K562 (cell line): ENCODE measurements around the gene SLC6A9. TPM values are rescaled to one million over a fixed set of nuclear protein-coding genes. Genes with fewer than 3 reads are reported as not detected.
A peak's percentile ranks its signal among the peaks of the same experiment; 100 is the strongest.

Source experiments
- ATAC-seq: fragments of 200-7000 bp; cut with Tn5 transposase; 3 replicates; pipeline ENCODE4 v1.9.1; 2020; ENCODE audit warnings: moderate library complexity
- BruUV-seq: library from RNA; stranded (reverse); fragments of 400-500 nt; replicated peaks from 2 replicates; lab custom pipeline; 2021; lab: Mats Ljungman, UMichigan
- CTCF ChIA-PET: fragments of 300-600 bp; formaldehyde crosslinking; extraction: SDS; loops from one replicate; lab custom pipeline; 2021; ENCODE audit warnings: low intra/inter-chr PET ratio; lab: Yijun Ruan, JAX
- POLR2A ChIA-PET: fragments of 300-600, 350-650 bp; sonication (Branson Sonifier 250); formaldehyde crosslinking; extraction: SDS; loops from one replicate; lab custom pipeline; 2021; ENCODE audit warnings: antibody characterized with exemption, inconsistent platforms; lab: Yijun Ruan, JAX
- DNase-seq, 4 experiments: peaks; one replicate each; pipeline versions ENCODE4 v3.0.0 to v3.0.0-alpha.2; 2011 to 2018; ENCODE audit warnings: low spot score in 3 of 4, mixed read lengths in 3 of 4; ENCODE audit errors: extremely low read depth in 1 of 4
- FAIRE-seq: peaks from 2 replicates; lab custom pipeline; 2011; peaks lifted over from hg19 to GRCh38; lab: Jason Lieb, UNC
- H2AFZ ChIP-seq: 2 replicates; pipeline ENCODE4 v1.6.0; 2011; ENCODE audit warnings: low read depth, low read length, control low read depth, inconsistent platforms
- H3K27ac ChIP-seq: fragments of 200-600 bp; 3 replicates; pipeline ENCODE4 v1.8.0; 2011; ENCODE audit warnings: low read depth, mild to moderate bottlenecking, control low read depth, inconsistent platforms, low read length, moderate library complexity, mixed read lengths; ENCODE audit errors: extremely low read depth
- H3K27me3 ChIP-seq, 2 experiments: fragments of 300-600 bp in 1 of 2; 2 replicates in 1 of 2; 3 replicates in 1 of 2; pipeline versions ENCODE4 v1.6.0 to v1.8.0; 2011; ENCODE audit warnings: inconsistent platforms in 2 of 2, low read length in 2 of 2, mild to moderate bottlenecking in 1 of 2, mixed read lengths in 1 of 2, moderate library complexity in 1 of 2; ENCODE audit not compliant: control insufficient read depth in 2 of 2, insufficient read depth in 2 of 2
- H3K36me3 ChIP-seq: fragments of 300-600 bp; 3 replicates; pipeline ENCODE4 v1.8.0; 2011; ENCODE audit warnings: mild to moderate bottlenecking, low read length, inconsistent platforms; ENCODE audit not compliant: control insufficient read depth, insufficient read depth
- H3K4me1 ChIP-seq, 2 experiments: fragments of 200-600 bp in 1 of 2; replicated peaks in 1 of 2; 2 replicates in 1 of 2; 3 replicates in 1 of 2; pipeline versions ENCODE4 v1.5.1 to v1.8.0; 2011; ENCODE audit warnings: inconsistent platforms in 2 of 2, low read length in 2 of 2, mild to moderate bottlenecking in 1 of 2, mixed read lengths in 1 of 2, moderate library complexity in 1 of 2; ENCODE audit not compliant: control insufficient read depth in 2 of 2, insufficient read depth in 2 of 2
- H3K4me2 ChIP-seq: 2 replicates; pipeline ENCODE4 v1.6.1; 2011; ENCODE audit warnings: low read length, control low read depth, inconsistent platforms, mixed read lengths; ENCODE audit not compliant: insufficient read depth
- H3K4me3 ChIP-seq: fragments of 200-600 bp; sonication (generic), shearing (Covaris generic); 2 replicates; pipeline ENCODE4 v1.5.1; 2016; ENCODE audit warnings: control low read depth, inconsistent platforms
- H3K79me2 ChIP-seq: fragments of 200-600 bp; 3 replicates; pipeline ENCODE4 v1.8.0; 2011; ENCODE audit warnings: low read length, inconsistent platforms; ENCODE audit not compliant: control insufficient read depth, insufficient read depth
- H3K9ac ChIP-seq, 2 experiments: 2 replicates each; pipeline versions ENCODE4 v1.6.0 to v1.6.1; 2011; ENCODE audit warnings: low read depth in 2 of 2, low read length in 2 of 2, control low read depth in 1 of 2, inconsistent platforms in 1 of 2, mild to moderate bottlenecking in 1 of 2, mixed read lengths in 1 of 2; ENCODE audit not compliant: insufficient read depth in 1 of 2
- H3K9me1 ChIP-seq: one replicate; pipeline ENCODE4 v1.6.0; 2011; ENCODE audit warnings: inconsistent platforms, mild to moderate bottlenecking, low read length, moderate library complexity; ENCODE audit not compliant: control insufficient read depth, insufficient read depth
- H3K9me3 ChIP-seq: replicated peaks from 2 replicates; pipeline ENCODE4 v1.5.1; 2011; ENCODE audit warnings: low read depth, low read length, inconsistent platforms; ENCODE audit not compliant: control insufficient read depth, insufficient read depth
- H4K20me1 ChIP-seq: replicated peaks from 2 replicates; pipeline ENCODE4 v1.6.1; 2011; ENCODE audit warnings: low read length, inconsistent platforms, mixed read lengths; ENCODE audit not compliant: control insufficient read depth, insufficient read depth
- BRD9 ChIP-seq: fragments of 450-650 bp; IDR thresholded peaks from 2 replicates; pipeline ENCODE4 v1.6.1; 2018; ENCODE audit warnings: low read depth; ENCODE audit not compliant: partially characterized antibody
- HDAC8 ChIP-seq: fragments of 450-650 bp; IDR thresholded peaks from 2 replicates; pipeline ENCODE4 v1.6.1; 2016; ENCODE audit warnings: mild to moderate bottlenecking, missing genetic modification characterization, moderate library complexity, missing compliant biosample characterization
- ILF3 ChIP-seq: fragments of 450-650 bp; IDR thresholded peaks from 2 replicates; pipeline ENCODE4 v1.6.1; 2018; ENCODE audit warnings: antibody characterized with exemption, mild to moderate bottlenecking, moderate library complexity, borderline replicate concordance
- KHSRP ChIP-seq: fragments of 450-650 bp; IDR thresholded peaks from 2 replicates; pipeline ENCODE4 v1.6.1; 2017
- ZNF253 ChIP-seq: fragments of 250-450 bp; sonication (Bioruptor Pico); conservative IDR thresholded peaks from 2 replicates; pipeline ENCODE4 v1.6.1; 2021; ENCODE audit warnings: mild to moderate bottlenecking
- ZNF695 ChIP-seq: fragments of 450-650 bp; formaldehyde crosslinking; IDR thresholded peaks from 2 replicates; pipeline ENCODE4 v1.4.0; 2020; ENCODE audit warnings: mild to moderate bottlenecking, moderate library complexity
- WGBS: fragments of 100-300 bp; shearing (Covaris generic); methylation state at CpG from one replicate; pipeline ENCODE4 v1.1.6; 2016; ENCODE audit warnings: low coverage, mixed read lengths; ENCODE audit not compliant: insufficient coverage; ENCODE audit errors: missing lambda C conversion rate; 5-methylcytosine and 5-hydroxymethylcytosine counted together
- in situ Hi-C: fragments of 300-500 bp; cut with MboI; formaldehyde crosslinking; loops from 4 replicates; pipeline ENCODE4 v1.15.0; 2018; ENCODE audit warnings: inconsistent platforms, mixed read lengths
- intact Hi-C: fragments of 100-400 bp; cut with micrococcal nuclease; formaldehyde crosslinking; loops from 2 replicates; pipeline ENCODE4 v1.14.2; 2022
- polyA plus RNA-seq, 8 experiments: library from polyadenylated mRNA; depleted of rRNA in 4 of 8; stranded (reverse) in 5 of 8; unstranded in 3 of 8; fragments of >200 nt; fragmentation: Nextera tagmentation in 2 of 8; fragmentation: Illumina TruSeq in 1 of 8; extraction: Ambion mirVana in 2 of 8; extraction: Trizol in 1 of 8; gene quantifications; 2 replicates each; pipeline versions ENCODE4 v1.2.1 to v1.2.3, GENCODE V29; 2011 to 2014; ENCODE audit warnings: inconsistent platforms in 1 of 8, missing spikeins in 1 of 8
- total RNA-seq, 7 experiments: library from RNA; depleted of rRNA in 6 of 7; stranded (reverse); fragments of >200 nt in 6 of 7; fragmentation: Illumina TruSeq in 2 of 7; extraction: Trizol in 2 of 7; gene quantifications; 2 replicates each; pipeline versions ENCODE4 v1.2.1 to v1.2.3, GENCODE V29; 2011 to 2021; ENCODE audit warnings: low replicate concordance in 1 of 7
- TF ChIP-seq, protein P1 (sequence below): fragments of 450-650 bp; IDR thresholded peaks from 2 replicates; pipeline ENCODE4 v1.6.1; 2016; ENCODE audit warnings: low read depth

The SLC6A9 gene
- total and polyA plus RNA-seq, 9 of the 15 experiments (the other 6 are each of a cell fraction or from before 2014, with no cell fraction given) = 0.17 to 18.7 (median 2.9) TPM

DNA sequence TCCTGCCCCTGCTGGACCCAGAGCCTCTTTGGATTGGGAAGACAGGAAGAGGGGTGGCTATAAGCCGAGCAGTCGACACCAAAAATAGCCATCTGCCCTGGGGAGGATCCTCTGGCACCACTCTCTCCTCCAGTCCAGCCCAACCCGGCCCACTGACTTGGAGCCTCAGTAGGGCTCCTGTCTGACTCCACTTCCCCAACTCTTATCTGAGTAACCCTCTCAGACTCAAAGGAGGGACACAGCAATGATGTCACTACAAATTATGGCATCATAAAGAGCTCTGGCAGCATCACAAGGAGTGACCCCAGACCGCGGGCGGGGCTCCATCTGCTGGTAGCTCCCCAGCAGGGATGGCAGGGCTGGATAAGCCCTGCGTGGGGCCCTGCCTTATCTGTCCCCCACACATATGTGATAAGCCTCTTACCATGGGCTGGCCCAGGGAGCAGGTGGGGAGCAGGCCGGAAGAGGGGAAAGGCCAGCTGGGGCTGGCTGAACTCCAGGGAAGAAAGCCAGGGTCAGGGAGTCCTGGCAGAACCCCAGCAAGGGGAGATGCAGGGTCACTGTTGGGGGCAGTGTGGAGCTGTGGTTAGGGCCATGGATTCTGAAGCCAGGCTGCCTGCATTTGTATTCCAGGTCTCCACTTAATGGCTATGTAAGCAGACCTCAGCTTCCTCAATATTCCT is 4.6 kb upstream of the SLC6A9 start:
- Histone ChIP-seq H3K4me1 (peaks cover 64 to 67% of the 10 kb centered on the region in 2 experiments), H3K4me2 (peak overlapping the region; percentile 56), H3K9ac (peak overlapping the region; percentile 42 to 59; a peak in 3 of 4 replicates), H3K36me3 (no peaks in the 10 kb centered on the region), H3K79me2 (peaks cover 6% of the 10 kb centered on the region; the same call in 2 of the 3 replicates), H2AFZ (peak overlapping the region; percentile 26), H3K9me1 (no peaks in the 10 kb centered on the region), H3K9me3 (no peaks in the 10 kb centered on the region), H3K4me3 (no peak overlapping the region), H3K27me3 (no peaks in the 10 kb centered on the region), H4K20me1 (no peaks in the 10 kb centered on the region), H3K27ac (peak overlapping the region; percentile 65)
- intact Hi-C loops = loop anchor here (1.0 to 5.0 kb wide), 3 partner anchors 31 to 89 kb away; partner anchors contain the start of gene IPO13
- peak; percentile 98 to 100 (median 99) for DNase-seq
- 0% methylated on average over 8 of the region's 8 CpGs for WGBS
- no TSS peak for BruUV-seq
- ChIA-PET POLR2A (interaction anchor here (0.5 to 3.2 kb wide), 21 partner anchors 9 to 1273 kb away, joined by 3 to 17 read pairs (median 6); partner anchors contain the start of gene ATP6V0B), CTCF (interaction anchor here (1.0 to 3.7 kb wide), 8 partner anchors 11 to 273 kb away, joined by 3 to 56 read pairs (median 4); partner anchors contain the start of gene B4GALT2)
- peak; percentile 78 for ATAC-seq
- peak; percentile 99 for FAIRE-seq
- in situ Hi-C loops = no loop called here
- TF ChIP-seq HDAC8 (tag) = peak; percentile 76
- peak; percentile 77 for TF ChIP-seq BRD9
- peak; percentile 98 for TF ChIP-seq KHSRP
- TF ChIP-seq ILF3 = peak; percentile 94; the same call in 1 of the 2 replicates
- TF ChIP-seq ZNF695 (CRISPR knock-in tag) = peak; percentile 91
- TF ChIP-seq ZNF253 (CRISPR knock-in tag) = no peak
- TF ChIP-seq, protein P1, sequence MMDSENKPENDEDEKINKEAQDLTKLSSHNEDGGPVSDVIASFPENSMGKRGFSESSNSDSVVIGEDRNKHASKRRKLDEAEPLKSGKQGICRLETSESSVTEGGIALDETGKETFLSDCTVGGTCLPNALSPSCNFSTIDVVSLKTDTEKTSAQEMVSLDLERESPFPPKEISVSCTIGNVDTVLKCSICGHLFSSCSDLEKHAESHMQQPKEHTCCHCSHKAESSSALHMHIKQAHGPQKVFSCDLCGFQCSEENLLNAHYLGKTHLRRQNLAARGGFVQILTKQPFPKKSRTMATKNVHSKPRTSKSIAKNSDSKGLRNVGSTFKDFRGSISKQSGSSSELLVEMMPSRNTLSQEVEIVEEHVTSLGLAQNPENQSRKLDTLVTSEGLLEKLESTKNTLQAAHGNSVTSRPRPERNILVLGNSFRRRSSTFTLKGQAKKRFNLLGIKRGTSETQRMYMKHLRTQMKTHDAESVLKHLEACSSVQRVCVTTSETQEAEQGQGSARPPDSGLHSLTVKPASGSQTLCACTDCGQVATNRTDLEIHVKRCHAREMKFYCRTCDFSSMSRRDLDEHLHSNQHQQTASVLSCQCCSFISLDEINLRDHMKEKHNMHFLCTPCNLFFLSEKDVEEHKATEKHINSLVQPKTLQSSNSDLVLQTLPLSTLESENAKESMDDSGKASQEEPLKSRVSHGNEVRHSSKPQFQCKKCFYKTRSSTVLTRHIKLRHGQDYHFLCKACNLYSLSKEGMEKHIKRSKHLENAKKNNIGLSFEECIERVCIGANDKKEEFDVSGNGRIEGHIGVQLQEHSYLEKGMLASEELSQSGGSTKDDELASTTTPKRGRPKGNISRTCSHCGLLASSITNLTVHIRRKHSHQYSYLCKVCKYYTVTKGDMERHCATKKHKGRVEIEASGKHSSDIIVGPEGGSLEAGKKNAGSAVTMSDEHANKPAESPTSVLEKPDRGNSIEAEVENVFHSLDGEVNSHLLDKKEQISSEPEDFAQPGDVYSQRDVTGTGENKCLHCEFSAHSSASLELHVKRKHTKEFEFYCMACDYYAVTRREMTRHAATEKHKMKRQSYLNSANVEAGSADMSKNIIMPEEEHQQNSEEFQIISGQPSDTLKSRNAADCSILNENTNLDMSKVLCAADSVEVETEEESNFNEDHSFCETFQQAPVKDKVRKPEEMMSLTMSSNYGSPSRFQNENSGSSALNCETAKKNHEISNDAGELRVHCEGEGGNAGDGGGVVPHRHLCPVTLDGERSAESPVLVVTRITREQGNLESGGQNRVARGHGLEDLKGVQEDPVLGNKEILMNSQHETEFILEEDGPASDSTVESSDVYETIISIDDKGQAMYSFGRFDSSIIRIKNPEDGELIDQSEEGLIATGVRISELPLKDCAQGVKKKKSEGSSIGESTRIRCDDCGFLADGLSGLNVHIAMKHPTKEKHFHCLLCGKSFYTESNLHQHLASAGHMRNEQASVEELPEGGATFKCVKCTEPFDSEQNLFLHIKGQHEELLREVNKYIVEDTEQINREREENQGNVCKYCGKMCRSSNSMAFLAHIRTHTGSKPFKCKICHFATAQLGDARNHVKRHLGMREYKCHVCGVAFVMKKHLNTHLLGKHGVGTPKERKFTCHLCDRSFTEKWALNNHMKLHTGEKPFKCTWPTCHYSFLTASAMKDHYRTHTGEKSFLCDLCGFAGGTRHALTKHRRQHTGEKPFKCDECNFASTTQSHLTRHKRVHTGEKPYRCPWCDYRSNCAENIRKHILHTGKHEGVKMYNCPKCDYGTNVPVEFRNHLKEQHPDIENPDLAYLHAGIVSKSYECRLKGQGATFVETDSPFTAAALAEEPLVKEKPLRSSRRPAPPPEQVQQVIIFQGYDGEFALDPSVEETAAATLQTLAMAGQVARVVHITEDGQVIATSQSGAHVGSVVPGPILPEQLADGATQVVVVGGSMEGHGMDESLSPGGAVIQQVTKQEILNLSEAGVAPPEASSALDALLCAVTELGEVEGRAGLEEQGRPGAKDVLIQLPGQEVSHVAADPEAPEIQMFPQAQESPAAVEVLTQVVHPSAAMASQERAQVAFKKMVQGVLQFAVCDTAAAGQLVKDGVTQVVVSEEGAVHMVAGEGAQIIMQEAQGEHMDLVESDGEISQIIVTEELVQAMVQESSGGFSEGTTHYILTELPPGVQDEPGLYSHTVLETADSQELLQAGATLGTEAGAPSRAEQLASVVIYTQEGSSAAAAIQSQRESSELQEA = no peak
